C1 segment of cervical spinal cord (tissue), 14 donors: ENCODE results near the gene SAMD11.
A peak's percentile ranks its signal among the peaks of the same experiment; 100 is the strongest.
"Not testable (repeated sequence)": the region's sequence is repeated elsewhere in the genome, so short reads cannot be mapped to it uniquely, and the experiment has no call there.

Experiments
- DNase-seq, 14 donors: peaks; one replicate each; lab custom pipeline; 2025; lab: John Stamatoyannopoulos, UW

The SAMD11 gene

DNA sequence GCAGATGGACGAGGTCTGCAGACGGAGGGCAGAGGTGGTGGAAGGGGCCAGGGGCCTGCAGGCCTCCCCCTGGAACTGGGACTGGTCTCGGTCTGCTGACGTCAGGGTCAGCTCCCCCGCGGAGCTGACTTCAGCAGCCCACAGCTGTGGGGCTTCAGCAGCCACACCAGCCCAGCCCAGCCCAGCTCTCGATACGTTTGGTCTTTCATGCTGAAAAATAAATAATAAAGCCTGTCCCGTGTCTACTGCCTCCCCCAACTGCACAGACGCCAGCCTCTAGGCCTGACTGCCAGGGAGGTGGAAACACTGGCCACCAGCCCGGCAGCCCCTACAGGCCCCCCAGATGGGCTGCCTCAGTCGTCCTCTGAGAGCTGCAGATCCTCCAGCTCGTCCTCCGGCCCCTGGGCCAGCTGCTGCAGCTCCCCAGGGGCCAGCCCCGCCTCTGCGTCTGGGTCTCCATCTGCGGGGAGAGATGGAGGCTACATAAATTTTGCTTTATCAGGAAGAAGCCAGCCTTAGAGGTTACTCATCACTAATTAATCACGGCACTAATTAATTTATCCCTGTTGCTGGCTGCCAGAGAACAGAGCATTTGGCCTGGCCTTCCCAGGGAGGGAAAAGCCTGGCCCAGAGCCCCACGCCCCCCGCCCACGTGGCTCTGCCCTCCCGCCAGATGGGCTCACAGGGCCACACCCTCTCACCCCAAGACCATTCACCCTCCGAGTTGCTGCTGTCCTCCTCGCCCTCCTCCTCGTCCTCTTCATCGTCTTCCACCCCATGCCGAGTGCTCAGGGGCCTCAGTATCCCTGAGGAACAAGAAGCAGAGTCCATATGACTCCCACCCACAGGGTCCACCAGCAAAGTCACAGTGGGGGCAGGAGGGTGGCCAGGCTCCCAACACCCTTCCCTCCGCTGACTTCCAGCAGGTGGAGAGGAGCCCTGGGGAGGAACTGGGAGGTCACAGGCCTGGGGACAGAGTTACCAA lies 20.9 kb downstream of the SAMD11 start:
- no peak for DNase-seq

DNA sequence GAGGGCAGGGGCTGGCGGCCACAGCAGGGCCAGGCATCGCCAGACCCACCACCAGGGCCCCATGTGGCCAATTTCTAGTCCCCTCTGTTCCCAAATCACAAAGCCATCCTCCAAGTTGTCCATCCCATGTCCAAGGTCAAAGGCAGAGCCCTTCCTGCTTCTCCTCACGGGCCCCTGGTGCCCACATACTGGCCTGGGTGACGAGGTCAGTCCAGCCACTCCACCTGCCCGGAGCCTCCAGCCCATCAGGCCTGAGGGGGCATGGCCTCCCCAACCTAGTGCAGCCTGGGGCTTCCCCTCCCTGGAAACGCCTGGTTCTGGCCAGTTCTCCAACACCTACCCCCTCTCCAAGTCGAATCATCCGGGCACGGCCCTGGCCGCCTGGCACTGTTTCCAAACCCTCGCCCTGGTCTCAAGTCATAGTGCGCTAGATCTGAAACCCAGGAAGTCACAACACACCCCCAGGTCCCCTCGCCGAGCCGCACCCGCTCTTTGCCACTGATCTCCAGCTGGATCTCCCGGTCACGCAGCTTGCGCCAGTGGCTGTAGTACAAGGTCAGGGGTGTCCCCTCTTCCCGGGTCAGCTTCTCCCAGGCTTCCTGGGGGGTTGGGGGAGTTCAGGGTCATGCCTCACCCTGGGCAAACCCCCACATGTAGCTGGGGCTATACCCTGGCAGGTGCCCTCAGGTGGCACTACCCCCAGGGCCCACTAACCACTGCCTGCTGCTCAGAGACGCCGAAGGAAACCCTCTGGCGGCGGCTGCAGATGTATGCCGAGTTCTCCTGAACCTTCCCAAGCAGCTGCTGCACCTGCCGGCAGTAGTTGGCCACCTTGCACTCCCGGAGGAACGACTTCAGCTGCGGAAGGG lies 22.2 kb downstream of the SAMD11 start:
- no peak for DNase-seq

DNA sequence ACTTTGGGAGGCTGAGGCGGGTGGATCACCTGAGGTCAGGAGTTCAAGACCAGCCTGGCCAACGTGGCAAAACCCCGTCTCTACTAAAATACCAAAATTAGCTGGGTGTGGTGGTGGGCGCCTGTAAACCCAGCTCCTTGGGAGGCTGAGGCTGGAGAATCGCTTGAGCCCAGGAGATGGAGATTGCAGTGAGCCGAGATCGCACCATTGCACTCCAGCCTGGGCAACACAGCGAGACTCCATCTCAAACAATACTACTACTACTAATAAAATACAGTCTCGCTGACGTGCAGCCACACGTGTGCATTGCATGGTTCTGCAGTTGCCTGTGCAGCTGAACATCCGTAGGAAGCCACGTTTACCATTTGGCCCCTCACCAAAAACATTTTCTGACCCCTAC lies 23.1 kb downstream of the SAMD11 start:
- not testable (repeated sequence) for DNase-seq

DNA sequence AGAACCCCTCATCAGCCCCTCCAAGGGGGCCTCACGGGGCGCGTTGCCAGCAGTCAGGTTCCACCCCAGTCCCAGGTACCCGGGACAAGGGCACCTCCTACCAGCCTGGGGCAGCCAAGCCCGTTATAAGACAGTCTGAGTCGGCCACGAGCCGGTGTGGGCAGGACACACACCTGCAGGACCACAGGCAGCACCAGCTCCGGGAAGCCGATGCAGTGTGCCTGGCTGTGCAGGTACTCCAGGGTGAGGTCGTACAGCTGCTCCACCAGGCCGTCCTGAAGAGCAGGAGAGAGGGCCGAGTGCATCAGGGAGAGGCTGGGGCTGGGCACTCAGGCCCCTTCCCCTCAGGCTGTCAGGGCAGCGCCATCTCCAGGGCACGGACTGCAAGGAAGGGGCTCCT lies 24.2 kb downstream of the SAMD11 start:
- no peak for DNase-seq

DNA sequence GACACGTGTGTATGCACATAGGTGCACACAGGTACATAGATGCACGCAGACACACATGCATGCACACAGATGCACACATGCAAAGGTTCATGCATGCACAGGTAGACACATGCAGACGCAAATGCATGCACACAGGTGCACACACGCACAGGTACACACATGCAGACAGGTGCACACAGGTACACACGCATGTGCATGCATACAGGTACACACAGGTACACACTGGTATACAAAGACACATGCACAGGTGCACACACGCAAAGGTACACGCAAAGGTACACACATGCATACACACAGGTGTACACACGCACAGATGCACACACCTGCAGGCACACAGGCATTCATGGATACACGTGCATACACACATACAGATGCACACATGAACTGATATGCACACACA lies 26.5 kb downstream of the SAMD11 start:
- no peak for DNase-seq

DNA sequence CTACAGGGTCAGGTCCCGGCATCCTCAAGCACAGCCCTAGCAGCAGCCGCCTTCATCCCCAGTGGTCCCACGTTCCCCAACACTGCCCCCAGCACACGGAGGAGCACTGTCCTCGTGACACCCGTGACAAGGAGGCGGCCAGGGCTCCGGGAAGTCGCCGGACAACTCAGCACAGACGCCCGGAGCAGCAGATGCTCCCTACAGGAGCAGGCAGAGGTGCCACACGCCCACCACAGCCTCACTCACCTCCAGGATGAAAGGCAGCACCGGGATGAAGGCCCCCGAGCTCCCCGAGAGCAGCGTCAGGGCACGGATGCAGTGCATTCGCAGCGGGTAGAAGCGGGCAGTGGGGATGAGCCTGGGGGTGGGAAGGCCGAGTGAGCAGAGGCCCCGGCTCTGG lies 27.2 kb downstream of the SAMD11 start:
- no peak for DNase-seq

DNA sequence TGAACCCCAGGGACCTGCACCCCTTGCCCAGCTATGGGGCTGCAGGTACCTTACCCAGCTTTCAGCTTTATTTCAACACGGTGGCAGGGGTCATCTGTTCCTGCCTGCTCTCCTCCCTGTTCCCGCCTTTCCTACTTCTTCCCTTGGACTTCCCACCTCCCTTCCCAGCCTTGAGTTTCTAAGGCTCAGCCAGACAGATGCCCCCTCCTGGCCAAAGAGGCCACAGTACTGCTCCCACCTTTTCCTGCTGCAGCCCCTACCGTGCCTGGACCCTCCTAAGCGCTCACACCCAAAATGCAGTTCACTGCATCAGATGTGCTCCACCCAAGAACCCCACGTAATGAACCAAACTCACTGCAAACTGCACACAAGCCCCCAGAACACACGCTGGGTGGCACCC lies 27.6 kb downstream of the SAMD11 start:
- DNase-seq: no peak

DNA sequence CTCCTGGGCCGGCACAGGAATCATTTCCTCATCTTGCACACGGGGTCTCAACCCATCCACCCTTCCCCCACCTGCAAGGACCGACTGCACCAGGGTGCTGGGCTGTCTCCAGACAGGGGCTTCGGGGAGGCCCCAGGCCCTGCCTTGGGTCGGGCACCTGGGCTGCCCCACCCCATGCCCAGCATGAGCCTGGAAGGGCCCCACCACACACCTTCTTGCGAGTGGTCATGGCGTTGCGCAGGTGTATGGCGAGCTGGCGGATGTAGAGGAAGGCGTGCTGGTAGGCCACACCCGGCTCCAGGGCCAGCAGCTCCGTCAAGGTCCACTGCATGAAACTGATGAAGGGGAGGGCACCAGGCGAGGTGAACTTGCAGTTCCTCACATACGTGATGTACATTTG lies 28.5 kb downstream of the SAMD11 start:
- no peak for DNase-seq

DNA sequence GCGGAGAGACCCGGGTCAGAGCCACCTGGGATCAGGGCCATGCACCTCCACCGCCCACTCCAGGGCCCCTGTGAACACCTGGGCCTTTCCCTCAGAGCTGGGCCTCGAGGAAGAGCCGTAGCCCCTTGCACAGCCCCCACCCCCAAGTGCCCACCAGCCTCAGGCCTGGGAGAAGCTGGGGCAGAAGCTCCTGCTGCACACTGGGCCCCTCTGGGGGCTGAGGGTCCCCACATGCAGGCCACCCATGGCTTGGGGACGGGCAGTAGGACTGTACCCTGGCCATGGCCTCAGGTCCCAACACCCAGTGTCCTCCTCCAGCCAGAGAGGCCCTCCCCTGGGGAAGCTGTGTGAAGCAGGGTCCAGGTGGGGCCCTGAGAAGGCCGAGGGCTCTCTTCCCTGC lies 28.9 kb downstream of the SAMD11 start:
- DNase-seq: no peak

DNA sequence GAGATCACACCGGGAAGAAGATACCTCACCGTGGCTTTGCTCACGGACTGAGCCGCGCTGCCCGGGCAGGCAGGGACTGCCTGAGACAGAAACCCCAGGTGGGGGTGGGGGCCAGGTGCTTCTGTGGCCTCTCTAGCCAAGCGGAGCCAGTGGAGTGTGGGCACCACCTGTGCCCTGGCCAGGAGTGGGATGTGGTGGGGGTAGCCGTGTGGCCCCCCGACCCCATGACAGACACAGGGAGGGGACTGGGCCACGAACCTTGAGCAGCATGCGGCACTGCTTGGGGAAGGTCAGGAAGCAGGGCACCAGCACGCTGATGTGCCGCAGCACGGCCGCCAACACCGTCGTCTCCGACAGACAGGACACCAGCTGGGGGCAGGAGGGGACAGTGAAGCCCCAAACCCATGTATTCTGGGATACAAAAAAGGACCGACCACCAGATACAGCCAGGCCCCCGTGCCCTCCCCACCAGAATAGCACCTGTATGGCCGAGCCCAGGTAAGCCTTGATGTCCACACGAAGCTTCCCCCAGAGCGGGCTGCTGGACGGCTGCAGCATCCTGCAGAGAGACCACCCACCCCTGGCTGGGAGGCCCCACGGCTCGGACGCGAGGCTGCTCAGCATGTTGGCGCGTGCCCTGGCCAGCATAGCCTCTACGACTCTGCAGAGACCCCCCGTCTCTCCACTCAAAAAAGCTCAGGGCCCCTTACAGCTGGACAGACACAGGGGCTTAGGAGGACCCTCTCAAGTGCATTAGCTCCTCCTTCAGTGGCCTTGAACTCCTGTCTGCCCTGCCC lies 30.0 kb downstream of the SAMD11 start:
- DNase-seq: no peak

DNA sequence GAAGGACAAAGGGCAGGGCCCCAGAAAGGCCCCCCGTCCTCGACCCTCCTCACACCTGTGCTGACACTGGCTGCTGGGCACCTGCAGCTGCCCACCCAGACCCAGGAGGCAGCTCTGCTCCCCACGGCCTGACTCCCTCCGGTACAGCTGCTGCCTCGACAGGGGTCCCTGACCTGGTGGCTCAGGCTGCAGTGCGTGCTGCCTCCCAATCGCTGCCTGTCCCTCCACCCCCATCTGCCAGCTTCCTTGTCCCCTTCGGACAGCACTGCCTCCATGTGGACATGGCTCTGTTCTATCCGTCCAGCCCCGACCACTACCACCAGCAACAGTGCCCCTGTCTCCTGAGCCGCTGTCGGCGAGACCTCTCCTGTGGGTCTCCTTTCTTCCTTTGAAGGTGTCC lies 31.2 kb downstream of the SAMD11 start:
- no peak for DNase-seq

DNA sequence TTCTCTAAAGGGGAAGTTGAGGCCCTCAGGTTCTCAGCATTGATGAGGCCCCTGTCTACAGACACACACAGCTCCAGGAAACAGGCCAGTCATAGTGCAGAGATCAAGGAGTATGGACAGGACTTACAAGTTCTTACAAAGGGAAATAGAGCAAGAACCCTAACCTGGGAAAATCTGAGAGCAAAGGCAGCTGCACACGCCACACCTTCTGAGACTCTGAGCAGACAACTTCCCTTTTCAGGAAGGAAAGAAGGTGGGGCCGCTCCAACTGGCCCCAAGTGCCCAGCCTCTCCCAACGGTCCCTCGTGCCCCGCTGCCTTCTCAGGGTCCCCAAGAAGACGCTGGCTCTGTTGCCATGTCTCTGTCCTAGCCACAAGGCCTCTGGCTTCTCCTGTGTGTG lies 31.8 kb downstream of the SAMD11 start:
- no peak for DNase-seq

DNA sequence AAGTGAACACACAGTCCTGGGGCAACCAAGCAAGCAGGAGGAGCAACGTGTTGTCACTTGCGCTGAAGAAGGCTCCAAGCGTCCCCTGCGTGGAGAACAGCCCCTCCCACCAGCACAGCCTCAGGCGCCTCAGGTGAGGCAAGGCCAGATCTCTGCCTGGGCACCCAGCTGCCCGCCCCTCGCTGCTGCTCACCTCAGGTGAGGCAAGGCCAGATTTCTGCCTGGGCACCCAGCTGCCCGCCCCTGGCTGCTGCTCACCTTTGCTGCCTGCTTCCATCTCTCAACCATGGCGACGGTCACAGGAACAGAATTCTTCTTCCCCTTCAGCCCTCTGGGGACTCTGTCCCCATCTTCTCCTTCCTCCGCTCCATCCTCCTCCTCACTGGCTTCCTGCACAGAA lies 32.9 kb downstream of the SAMD11 start:
- DNase-seq: no peak

DNA sequence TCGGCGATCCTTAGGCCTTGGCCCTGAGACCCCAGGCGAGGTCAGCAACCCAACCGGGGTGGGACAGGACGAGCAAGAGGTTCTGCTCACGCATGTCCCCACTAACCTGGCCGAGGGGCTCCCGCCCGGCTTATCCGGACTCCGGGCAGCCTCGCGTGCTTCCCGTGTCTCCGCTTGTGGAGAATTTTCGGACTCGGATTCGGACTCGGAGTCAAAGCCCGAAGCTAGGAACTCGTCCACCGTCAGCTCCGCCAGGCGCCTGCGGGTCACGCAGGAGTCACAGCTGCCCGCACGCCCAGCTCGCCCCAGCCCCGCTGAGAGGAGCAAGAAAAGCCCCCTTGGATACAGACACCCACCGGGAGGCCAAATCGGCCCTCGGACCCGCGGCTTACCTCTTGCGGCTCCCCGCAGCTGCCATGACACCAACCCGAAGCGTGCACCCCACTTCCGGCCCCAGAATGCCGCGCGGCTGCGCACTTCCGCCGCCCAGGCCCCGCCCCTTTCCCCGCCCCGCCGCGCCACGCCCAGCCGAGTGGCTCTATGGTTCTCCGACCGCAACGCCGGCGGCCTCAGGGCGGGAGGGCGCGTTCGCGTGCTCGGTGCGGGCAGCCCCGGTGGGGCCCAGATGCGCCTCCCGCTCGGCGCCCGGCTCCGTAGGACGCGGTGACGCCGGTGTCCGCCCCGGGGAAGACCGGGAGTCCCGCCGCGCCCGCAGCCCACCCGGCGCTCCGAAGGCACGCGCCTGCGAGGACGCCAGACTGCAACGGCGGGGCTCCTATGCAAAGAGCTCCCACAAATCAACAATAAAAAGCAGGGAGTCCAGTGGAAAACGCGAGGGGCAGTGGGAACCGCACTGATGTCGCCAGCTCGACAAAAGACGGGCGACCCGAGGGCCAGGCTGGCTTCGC lies 35.4 kb downstream of the SAMD11 start, which contains the start of gene NOC2L:
Gene NOC2L (minus strand): TSS at position 434 of the 908 bp plus-strand sequence. CDS start 16 bp downstream, at position 418.
- peak; percentile 49 to 94 (median 88) for DNase-seq

DNA sequence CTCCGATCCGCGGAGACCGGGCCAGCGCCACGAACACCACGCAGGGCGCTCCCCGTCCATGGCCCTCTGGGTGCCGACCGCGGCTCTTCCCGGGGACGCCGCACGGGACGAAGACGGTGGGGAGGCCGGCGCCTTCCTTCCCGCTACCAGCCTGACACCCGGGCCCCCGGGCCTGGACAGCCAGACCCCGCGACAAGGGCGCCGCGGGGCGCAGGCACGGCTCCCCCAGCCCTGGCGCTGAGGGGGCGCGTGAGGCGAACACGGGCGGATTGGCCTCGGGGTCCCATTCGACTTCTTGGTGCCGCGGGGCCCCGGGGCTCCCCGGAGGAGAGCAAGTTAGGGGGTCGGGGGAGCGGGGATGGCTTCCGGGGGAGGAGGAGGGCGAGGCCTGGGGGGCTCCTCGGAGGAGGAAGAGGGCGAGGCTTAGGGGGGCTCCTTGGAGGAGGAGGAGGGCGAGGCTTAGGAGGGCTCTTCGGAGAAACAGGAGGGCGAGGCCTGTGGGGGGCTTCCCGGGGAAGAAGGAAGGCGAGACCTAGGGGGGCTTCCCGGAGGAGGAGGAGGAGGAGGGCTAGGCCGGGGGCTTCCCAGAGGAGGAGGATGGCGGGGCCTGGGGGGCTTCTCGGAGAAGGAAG lies 36.1 kb downstream of the SAMD11 start:
- DNase-seq: no peak

DNA sequence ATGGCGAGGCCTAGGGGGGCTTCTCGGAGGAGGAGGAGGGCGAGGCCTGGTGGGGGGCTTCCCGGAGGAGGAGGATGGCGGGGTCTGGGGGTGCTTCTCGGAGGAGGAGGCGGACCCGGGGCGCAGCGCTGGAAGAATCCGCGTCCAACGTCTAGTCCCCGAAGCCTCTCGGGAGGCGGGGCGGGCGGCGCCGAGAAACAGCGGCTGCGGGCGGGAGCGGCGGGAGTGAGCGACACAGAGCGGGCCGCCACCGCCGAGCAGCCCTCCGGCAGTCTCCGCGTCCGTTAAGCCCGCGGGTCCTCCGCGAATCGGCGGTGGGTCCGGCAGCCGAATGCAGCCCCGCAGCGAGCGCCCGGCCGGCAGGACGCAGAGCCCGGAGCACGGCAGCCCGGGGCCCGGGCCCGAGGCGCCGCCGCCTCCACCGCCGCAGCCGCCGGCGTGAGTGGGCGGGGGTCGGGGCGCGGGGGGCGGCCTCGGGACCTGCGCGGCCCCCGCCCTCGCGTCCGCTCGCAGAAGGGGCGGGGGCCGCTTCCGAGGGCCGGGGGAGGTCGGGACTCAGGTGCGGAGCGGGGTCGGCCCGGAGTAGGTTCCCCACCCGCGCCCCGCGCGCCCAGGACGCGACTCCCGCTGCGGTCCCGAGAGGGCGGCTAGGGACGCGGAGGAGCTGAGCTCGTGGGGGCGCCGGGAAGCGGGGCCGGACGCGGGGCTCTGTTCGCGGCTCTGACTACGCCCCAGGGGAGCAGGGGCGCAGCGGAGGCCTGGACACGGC lies 36.8 kb downstream of the SAMD11 start, which contains the start of gene KLHL17:
Gene KLHL17 (plus strand): TSS at position 222 of the 769 bp plus-strand sequence. CDS start 110 bp downstream, at position 332.
- DNase-seq: peak in 7 of 14 donors; percentile 8 to 65 (median 43)

DNA sequence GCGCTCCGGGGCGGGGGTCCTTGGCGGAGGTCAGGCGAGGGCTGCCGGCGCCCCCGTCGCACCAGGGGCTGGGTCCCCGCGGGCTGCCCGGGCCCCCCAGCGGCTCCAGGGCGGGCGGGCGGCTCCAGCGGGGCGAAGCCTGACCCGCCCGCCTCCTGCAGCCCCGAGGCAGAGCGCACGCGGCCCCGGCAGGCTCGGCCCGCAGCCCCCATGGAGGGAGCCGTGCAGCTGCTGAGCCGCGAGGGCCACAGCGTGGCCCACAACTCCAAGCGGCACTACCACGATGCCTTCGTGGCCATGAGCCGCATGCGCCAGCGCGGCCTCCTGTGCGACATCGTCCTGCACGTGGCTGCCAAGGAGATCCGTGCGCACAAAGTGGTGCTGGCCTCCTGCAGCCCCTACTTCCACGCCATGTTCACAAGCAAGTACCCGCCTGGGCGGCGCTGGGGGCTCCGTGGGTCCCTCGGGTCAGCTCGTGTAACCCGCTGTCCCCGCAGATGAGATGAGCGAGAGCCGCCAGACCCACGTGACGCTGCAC lies 37.5 kb downstream of the SAMD11 start:
- DNase-seq: no peak

DNA sequence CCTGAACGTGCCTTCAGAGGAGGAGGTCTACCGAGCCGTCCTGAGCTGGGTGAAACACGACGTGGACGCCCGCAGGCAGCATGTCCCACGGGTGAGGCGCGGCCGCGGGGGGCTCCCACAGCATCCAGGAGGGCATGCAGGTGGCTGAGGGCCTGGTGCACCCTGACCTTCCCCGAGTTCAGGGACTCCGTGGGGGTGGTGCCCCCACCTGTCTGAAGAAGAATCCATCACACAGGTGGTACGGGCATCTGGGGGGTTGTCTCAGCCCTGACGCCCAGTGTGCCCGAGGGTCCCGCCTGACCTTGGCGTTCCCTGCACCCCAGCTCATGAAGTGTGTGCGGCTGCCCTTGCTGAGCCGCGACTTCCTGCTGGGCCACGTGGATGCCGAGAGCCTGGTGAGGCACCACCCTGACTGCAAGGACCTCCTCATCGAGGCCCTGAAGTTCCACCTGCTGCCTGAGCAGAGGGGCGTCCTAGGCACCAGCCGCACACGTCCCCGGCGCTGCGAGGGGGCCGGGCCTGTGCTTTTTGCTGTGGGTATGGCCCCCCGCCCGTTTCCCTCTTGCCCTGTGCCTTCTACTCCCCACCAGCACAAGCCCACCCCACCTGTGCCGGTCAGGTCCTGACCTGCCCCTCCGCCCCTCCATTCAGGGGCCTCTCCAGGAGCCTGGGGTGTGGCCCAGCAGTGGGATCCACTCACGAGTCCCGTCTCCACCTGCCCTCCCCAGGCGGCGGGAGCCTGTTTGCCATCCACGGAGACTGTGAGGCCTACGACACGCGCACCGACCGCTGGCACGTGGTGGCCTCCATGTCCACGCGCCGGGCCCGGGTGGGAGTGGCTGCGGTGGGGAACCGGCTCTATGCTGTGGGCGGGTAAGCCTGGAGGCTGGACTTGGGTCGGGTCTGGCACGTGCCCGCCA lies 38.9 kb downstream of the SAMD11 start:
- DNase-seq: no peak
